C4-2B (cell line): ENCODE measurements around the gene CCHCR1.
"Not testable (repeated sequence)": the region's sequence is repeated elsewhere in the genome, so short reads cannot be mapped to it uniquely, and the experiment has no call there.

ENCODE experiments used
- H3K27ac ChIP-seq: fragments of 450-650 bp; 2 replicates; pipeline ENCODE4 v1.5.1; 2017
- ZFX ChIP-seq: fragments of 450-650 bp; IDR thresholded peaks from 2 replicates; pipeline ENCODE4 v1.6.1; 2017
- TF ChIP-seq, protein P1 (sequence below): fragments of 450-650 bp; conservative IDR thresholded peaks from 2 replicates; pipeline ENCODE4 v1.5.1; 2017; ENCODE audit warnings: mild to moderate bottlenecking

Gene CCHCR1

DNA sequence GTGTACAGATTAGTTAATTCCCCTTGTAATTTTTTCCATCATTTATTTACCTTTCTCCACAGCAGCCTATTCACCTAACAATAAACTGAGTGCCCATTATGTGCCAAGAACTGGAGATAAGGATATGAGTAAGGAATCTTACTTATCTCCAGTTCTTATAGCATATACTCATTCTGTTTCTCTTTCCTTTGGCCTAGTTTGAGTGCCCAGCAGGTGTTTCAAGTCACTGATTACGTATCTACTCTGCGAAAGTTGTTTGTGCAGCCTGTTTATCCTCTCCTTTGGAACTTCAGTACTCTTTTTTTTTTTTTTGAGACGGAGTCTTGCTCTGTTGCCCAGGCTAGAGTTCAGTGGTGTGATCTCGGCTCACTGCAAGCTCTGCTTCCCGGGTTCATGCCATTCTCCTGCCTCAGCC, 30.2 kb upstream of the CCHCR1 start:
- peak overlapping the region; percentile 84 for H3K27ac ChIP-seq

DNA sequence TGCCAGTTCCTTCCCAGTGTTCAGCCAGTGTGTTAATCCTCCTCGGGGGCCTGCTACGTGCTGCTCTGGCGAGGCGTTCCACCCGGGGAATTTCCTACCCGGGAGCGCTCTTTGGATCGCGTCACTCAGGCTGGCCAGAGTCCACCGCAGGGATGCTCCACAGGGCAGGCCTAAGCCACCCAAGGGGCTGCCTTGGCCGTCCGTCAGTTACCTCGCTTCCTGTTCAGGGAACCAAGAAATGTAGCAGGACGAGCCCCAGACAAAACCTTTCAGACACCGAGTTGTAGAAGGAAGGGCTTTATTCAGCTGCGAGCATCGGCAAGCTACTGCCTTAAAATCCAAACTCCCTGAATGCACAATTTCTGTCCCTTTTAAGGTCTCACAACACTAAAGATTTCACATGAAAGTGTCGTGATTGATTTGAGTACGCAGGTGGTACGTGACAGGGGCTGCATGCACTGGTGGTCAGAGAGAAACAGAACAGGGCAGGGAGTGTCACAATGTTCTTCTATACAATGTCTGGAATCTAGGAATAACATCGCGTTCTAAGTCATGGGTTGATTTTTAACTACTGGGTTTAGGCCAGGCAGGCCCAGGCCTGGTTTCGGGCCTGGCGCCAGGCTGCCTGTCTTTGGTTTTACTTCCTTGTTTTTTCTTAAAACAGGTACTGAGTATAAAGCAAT, 28.6 kb upstream of the CCHCR1 start:
- peak; percentile 32; the same call in 1 of the 2 replicates for TF ChIP-seq ZFX
- TF ChIP-seq, protein P1, sequence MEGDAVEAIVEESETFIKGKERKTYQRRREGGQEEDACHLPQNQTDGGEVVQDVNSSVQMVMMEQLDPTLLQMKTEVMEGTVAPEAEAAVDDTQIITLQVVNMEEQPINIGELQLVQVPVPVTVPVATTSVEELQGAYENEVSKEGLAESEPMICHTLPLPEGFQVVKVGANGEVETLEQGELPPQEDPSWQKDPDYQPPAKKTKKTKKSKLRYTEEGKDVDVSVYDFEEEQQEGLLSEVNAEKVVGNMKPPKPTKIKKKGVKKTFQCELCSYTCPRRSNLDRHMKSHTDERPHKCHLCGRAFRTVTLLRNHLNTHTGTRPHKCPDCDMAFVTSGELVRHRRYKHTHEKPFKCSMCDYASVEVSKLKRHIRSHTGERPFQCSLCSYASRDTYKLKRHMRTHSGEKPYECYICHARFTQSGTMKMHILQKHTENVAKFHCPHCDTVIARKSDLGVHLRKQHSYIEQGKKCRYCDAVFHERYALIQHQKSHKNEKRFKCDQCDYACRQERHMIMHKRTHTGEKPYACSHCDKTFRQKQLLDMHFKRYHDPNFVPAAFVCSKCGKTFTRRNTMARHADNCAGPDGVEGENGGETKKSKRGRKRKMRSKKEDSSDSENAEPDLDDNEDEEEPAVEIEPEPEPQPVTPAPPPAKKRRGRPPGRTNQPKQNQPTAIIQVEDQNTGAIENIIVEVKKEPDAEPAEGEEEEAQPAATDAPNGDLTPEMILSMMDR, result no peak
- H3K27ac ChIP-seq, result peak overlapping the region; percentile 84

More for the DNA sequence above, 30.2 kb upstream of the CCHCR1 start:
- TF ChIP-seq, protein P1, result no peak
- TF ChIP-seq ZFX, result no peak

DNA sequence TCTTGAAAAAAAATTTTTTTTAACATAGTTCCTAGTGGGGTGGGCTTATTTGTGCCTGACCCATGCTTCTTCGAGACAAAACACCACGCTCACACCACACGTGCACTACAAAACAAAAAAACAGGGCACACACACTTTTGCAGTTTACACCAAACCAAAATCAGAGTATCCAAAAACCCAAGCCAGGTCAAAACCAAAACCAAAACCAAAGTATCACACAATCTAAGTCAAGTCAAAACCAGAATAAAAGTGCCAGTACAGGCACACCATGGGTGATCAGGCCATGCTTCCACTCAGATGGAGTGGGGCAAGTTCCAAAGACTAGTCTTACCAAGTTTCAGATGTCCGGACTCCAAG, 28.1 kb upstream of the CCHCR1 start:
- H3K27ac ChIP-seq, result peak overlapping the region; percentile 84

DNA sequence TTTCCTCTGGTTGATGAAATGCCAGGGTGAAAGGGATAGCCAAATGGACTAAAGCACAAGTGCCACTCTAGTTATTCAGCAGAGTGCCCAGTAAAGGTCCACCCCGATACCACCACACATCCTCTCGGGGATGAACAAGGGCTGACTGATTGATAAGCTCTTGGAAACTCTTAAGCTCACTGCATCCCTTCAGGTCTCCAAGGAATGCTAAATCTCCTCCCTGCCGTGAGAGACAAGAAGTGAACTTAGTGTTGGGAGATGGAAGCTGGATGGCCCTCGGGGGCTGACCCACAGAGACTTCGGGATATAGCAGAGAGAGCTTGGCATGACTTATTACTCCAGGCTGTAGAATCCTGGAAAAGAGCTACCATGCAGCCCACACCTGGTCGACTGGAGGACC, 26.3 kb upstream of the CCHCR1 start:
- not testable (repeated sequence) for H3K27ac ChIP-seq

DNA sequence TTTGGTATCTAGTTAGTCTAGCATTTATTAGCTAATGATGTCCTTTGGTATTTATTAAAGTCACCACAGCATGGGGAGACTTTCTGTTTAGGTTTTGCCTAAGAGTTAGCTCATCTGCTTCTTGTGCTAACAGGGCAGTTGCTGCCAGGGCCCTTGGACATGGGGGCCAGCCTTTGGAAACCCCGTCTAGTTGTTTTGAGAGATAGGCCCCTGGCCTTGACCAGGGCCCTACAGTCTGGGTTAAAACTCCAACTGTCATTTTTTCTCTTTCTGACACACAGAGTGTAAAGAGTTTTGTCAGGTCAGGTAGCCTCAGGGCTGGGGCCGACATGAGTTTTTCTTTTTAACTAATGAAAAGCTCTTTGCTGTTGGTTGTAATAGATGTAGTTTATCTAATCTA, 25.7 kb upstream of the CCHCR1 start:
- not testable (repeated sequence) for H3K27ac ChIP-seq

DNA sequence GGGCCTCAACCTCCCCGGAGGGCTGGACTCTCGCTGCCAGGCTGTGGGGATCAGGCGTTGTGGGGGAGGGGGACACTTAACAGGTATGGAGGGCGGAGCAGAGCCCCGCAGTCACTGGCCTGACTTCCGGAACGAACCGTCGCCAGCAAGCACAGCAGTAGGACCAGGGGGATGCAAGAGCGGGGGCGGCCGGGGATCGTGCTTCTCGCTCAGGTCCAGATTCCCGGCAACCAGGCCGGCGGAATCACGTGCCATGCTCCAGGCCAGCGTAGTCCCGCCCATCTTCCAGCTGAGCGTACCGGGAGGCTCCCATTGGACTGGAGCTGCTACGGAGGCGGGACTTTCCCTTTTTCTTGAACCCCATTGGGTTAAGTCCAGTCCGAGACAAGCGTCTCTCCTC, 22.9 kb upstream of the CCHCR1 start:
- TF ChIP-seq ZFX, result no peak
- TF ChIP-seq, protein P1, result no peak
- H3K27ac ChIP-seq, result no peak overlapping the region

DNA sequence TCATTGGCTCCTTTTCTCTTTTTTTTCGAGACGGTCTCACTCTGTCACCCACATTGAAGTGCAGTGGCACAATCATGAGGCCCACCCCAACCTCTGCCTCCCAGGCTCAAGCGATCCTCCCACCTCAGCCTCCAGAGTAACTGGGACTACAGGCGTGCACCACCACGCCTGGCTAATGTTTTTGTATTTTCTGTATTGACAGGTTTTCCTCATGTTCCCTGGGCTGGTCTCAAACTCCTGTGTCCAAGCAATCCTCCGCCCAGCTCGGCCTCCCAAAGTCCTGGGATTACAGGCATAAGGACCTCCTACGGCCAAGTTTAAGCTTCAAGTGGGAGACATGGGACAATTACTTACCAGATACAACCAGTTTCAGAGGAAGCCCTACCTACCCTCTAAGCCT, 22.3 kb upstream of the CCHCR1 start:
- TF ChIP-seq, protein P1, result no peak
- TF ChIP-seq ZFX, result no peak
- H3K27ac ChIP-seq, result no peak overlapping the region

DNA sequence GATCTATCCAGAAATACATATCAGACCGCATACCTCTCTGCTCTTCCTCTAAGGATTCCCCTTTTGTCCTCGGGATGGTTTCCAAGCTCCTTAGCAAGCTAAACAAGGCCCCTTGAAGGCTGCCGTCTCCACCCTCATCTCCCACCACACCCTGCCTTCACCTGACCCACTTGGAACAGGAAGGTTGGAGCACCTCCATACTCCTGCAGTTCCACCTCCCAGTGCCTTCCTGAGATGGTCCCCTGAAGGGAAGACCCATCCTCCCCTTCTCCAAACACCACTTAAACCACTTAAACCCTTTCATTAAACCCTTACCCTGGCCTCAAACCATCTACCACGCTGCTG, 21.4 kb upstream of the CCHCR1 start:
- H3K27ac ChIP-seq, result peak overlapping the region; percentile 56
- no peak for TF ChIP-seq ZFX
- TF ChIP-seq, protein P1, result no peak

DNA sequence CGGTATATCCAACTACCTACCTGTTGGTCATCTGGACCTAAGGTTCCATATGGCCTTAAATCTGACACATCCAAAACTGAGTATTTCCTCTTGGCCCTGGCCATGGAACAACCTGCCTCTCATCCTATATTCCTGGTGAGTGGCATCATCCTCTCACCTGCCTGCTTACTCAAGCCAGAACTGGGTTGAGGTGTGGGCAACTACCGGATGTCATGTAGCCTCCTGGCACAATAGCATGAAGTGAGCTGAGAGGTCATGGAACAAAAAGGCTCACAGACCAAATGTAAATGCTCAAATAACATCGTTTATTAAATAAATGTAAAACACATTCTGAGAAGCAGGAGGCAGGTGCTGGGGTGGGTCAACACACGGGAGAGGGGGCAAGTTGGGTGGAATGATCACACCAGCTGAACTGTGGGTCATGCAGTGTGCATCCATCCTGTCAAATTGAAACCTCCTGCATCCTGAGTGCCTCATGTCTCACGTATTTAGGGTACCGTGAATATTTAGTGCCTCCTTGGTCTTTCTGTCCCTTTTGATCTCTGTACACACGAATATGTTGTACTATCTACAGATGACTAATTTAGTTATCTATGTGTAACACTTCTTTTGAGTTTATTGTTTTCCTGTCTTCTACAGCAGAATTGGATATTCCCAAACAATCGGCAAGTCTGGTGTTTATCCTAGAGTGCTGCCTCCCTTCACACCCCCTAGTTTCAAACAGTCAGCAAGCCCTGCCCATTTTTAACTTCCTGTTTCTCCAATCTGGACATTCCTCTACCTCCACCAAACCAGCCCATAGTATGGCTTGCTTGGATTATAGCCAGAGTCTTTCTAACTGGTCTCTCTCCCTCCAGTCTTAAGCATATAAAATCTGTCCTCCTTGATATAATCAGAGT, 20.8 kb upstream of the CCHCR1 start:
- peak overlapping the region; percentile 56 for H3K27ac ChIP-seq

More for the DNA sequence above, 20.8 kb upstream of the CCHCR1 start:
- TF ChIP-seq ZFX, result no peak
- TF ChIP-seq, protein P1, result no peak
